HCT116 (cell line): ENCODE results near the gene XKRX.

Source experiments
- CEBPB ChIP-seq: IDR thresholded peaks from 2 replicates; pipeline ENCODE4 v1.6.1; 2012; ENCODE audit warnings: low read depth
- CTCF ChIP-seq, 3 experiments: fragments of 200-600 bp in 1 of 3; sonication (generic) in 1 of 3; IDR thresholded peaks in 2 of 3; conservative IDR thresholded peaks in 1 of 3; 2 replicates each; pipeline ENCODE4 v1.5.1; 2012 to 2017; ENCODE audit warnings: low read depth in 2 of 3, low read length in 2 of 3, antibody characterized with exemption in 1 of 3, borderline replicate concordance in 1 of 3, control low read depth in 1 of 3, mild to moderate bottlenecking in 1 of 3, mixed read lengths in 1 of 3, mixed run types in 1 of 3, moderate library complexity in 1 of 3; ENCODE audit not compliant: insufficient read depth in 1 of 3
- MAX ChIP-seq: IDR thresholded peaks from 2 replicates; pipeline ENCODE4 v1.6.1; 2012
- POLR2A ChIP-seq: IDR thresholded peaks from 2 replicates; pipeline ENCODE4 v1.7.0; 2011; ENCODE audit warnings: borderline replicate concordance; ENCODE audit not compliant: insufficient read depth, insufficient read length; ENCODE audit errors: extremely low read depth
- POLR2AphosphoS5 ChIP-seq: IDR thresholded peaks from 2 replicates; pipeline ENCODE4 v1.6.1; 2011; ENCODE audit warnings: mild to moderate bottlenecking, low read depth, low read length, moderate library complexity
- YY1 ChIP-seq: IDR thresholded peaks from 2 replicates; pipeline ENCODE4 v1.6.1; 2011; ENCODE audit warnings: low read length, low read depth, moderate library complexity, mild to moderate bottlenecking; ENCODE audit not compliant: insufficient replicate concordance; ENCODE audit errors: extremely low read depth

GRCh38 chrX:100962811-100963210 is 34.1 kb upstream of the XKRX start:
- TF ChIP-seq YY1 (no peak), POLR2A (no peak), POLR2AphosphoS5 (no peak), CTCF (IDR thresholded peaks at IDR 0.05 in 2 of 3, conservative IDR thresholded peaks at IDR 0.05 in 1 of 3; ENCODE audit: borderline replicate concordance in 1 of 3, insufficient read depth in 1 of 3, low read depth in 2 of 3, low read length in 2 of 3) (no peak), MAX (no peak), CEBPB (no peak)
